Trophoblast cell (in vitro differentiated cells and primary cell): ENCODE measurements around the gene EMC7.
"Not testable (repeated sequence)": the region's sequence is repeated elsewhere in the genome, so short reads cannot be mapped to it uniquely, and the experiment has no call there.

Source experiments
- DNase-seq, 2 donors: peaks; one replicate each; pipeline ENCODE4 v3.0.0-alpha.2; 2016
- H2AFZ ChIP-seq: 2 replicates; pipeline ENCODE4 v1.6.1; 2013; ENCODE audit warnings: low read length, moderate library complexity, mild to moderate bottlenecking; ENCODE audit not compliant: insufficient read depth, poor library complexity
- H2AK5ac ChIP-seq: 2 replicates; pipeline ENCODE4 v1.6.1; 2013; ENCODE audit warnings: mild to moderate bottlenecking, low read length
- H2BK120ac ChIP-seq: 2 replicates; pipeline ENCODE4 v1.6.1; 2013; ENCODE audit warnings: low read length, mild to moderate bottlenecking, moderate library complexity; ENCODE audit not compliant: insufficient read depth, poor library complexity
- H2BK12ac ChIP-seq: 2 replicates; pipeline ENCODE4 v1.6.1; 2013; ENCODE audit warnings: mild to moderate bottlenecking, low read length, moderate library complexity
- H2BK5ac ChIP-seq: 2 replicates; pipeline ENCODE4 v1.6.1; 2013; ENCODE audit warnings: low read length, low read depth, moderate library complexity, mild to moderate bottlenecking; ENCODE audit not compliant: poor library complexity
- H3K14ac ChIP-seq: 2 replicates; pipeline ENCODE4 v1.6.1; 2013; ENCODE audit warnings: mild to moderate bottlenecking, low read length
- H3K18ac ChIP-seq: 2 replicates; pipeline ENCODE4 v1.6.1; 2013; ENCODE audit warnings: mild to moderate bottlenecking, low read length
- H3K23ac ChIP-seq: 2 replicates; pipeline ENCODE4 v1.6.1; 2013; ENCODE audit warnings: low read length
- H3K27ac ChIP-seq: 2 replicates; pipeline ENCODE4 v1.5.1; 2013; ENCODE audit warnings: low read depth, mild to moderate bottlenecking, inconsistent platforms, low read length, moderate library complexity
- H3K27me3 ChIP-seq: 2 replicates; pipeline ENCODE4 v1.6.1; 2013; ENCODE audit warnings: inconsistent platforms, mild to moderate bottlenecking, low read length, moderate library complexity; ENCODE audit not compliant: insufficient read depth
- H3K36me3 ChIP-seq, 2 experiments: 1 replicate in 1 of 2; 2 replicates in 1 of 2; pipeline ENCODE4 v1.6.1; 2013; ENCODE audit warnings: low read length in 2 of 2, mild to moderate bottlenecking in 2 of 2, moderate library complexity in 1 of 2; ENCODE audit not compliant: insufficient read depth in 2 of 2, control insufficient read depth in 1 of 2
- H3K4ac ChIP-seq: 2 replicates; pipeline ENCODE4 v1.6.1; 2013; ENCODE audit warnings: low read depth, mild to moderate bottlenecking, low read length, moderate library complexity
- H3K4me1 ChIP-seq, 2 experiments: 1 replicate in 1 of 2; 2 replicates in 1 of 2; pipeline ENCODE4 v1.6.1; 2013; ENCODE audit warnings: low read length in 2 of 2, mild to moderate bottlenecking in 2 of 2, moderate library complexity in 1 of 2; ENCODE audit not compliant: insufficient read depth in 2 of 2, control insufficient read depth in 1 of 2
- H3K4me2 ChIP-seq: 2 replicates; pipeline ENCODE4 v1.6.1; 2013; ENCODE audit warnings: inconsistent platforms, mild to moderate bottlenecking, low read length, moderate library complexity
- H3K4me3 ChIP-seq: 2 replicates; pipeline ENCODE4 v1.5.1; 2013; ENCODE audit warnings: mild to moderate bottlenecking, low read depth, low read length, inconsistent platforms
- H3K79me1 ChIP-seq: one replicate; pipeline ENCODE4 v1.6.1; 2013; ENCODE audit warnings: low read length
- H3K79me2 ChIP-seq: 2 replicates; pipeline ENCODE4 v1.6.1; 2013; ENCODE audit warnings: low read length, mild to moderate bottlenecking; ENCODE audit not compliant: control insufficient read depth, insufficient read depth, poor library complexity
- H3K9ac ChIP-seq: 2 replicates; pipeline ENCODE4 v1.6.1; 2013; ENCODE audit warnings: mild to moderate bottlenecking, low read length
- H3K9me3 ChIP-seq: 2 replicates; pipeline ENCODE4 v1.6.1; 2013; ENCODE audit warnings: low read depth, mild to moderate bottlenecking, control low read depth, inconsistent platforms, low read length; ENCODE audit not compliant: insufficient read depth
- H4K12ac ChIP-seq: 2 replicates; pipeline ENCODE4 v1.6.1; 2013; ENCODE audit warnings: low read depth, mild to moderate bottlenecking, low read length, moderate library complexity
- H4K8ac ChIP-seq: 2 replicates; pipeline ENCODE4 v1.6.1; 2013; ENCODE audit warnings: low read depth, mild to moderate bottlenecking, low read length, moderate library complexity
- H4K91ac ChIP-seq: one replicate; pipeline ENCODE4 v1.6.1; 2013; ENCODE audit warnings: low read depth, mild to moderate bottlenecking, low read length, moderate library complexity
- WGBS: extraction: QIAGEN DNeasy Blood & Tissue Kit; methylation state at CpG from one replicate; pipeline ENCODE4 v1.1.7; 2013; ENCODE audit warnings: missing lambda C conversion rate; ENCODE audit not compliant: insufficient read length, insufficient coverage; ENCODE audit errors: extremely low coverage; 5-methylcytosine and 5-hydroxymethylcytosine counted together

The EMC7 gene

DNA sequence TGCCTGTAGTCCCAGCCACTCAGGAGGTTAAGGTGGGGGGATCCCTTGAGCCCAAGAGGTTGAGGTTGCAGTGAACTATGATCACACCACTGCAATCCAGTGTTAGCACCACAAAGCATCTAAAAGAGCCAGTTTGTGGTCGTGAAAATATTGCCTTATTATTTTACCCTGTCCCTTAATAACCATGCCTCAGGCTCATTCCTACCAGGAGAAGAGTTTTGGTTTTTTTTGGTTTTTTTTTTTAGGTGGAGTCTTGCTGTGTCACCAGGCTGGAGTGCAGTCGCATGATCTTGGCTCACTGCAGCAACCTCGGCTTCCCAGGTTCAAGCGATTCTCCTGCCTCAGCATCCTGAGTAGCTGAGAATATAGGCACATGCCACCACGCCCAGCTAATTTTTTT, 44.8 kb downstream of the EMC7 start:
- no peak overlapping the region for H3K18ac ChIP-seq
- no peak overlapping the region for H4K8ac ChIP-seq
- H2BK5ac ChIP-seq, result no peak overlapping the region
- H2BK120ac ChIP-seq, result no peak overlapping the region
- H3K4me1 ChIP-seq, result no peaks in the 10 kb centered on the region
- no peak overlapping the region for H3K14ac ChIP-seq
- H3K36me3 ChIP-seq, result no peaks in the 10 kb centered on the region
- no peak overlapping the region for H3K9ac ChIP-seq
- peak; percentile 53 to 82 for DNase-seq
- H3K27me3 ChIP-seq, result no peaks in the 10 kb centered on the region
- H3K4me3 ChIP-seq, result no peak overlapping the region
- H3K4me2 ChIP-seq, result no peak overlapping the region
- no peak overlapping the region for H2BK12ac ChIP-seq
- no peak overlapping the region for H2AK5ac ChIP-seq
- H3K79me1 ChIP-seq, result no peaks in the 10 kb centered on the region
- H4K91ac ChIP-seq, result no peak overlapping the region
- no peaks in the 10 kb centered on the region for H3K79me2 ChIP-seq
- no peak overlapping the region for H2AFZ ChIP-seq
- WGBS, result no CpG with 5 or more reads among the region's 5 CpGs
- H3K9me3 ChIP-seq, result no peaks in the 10 kb centered on the region
- H4K12ac ChIP-seq, result no peak overlapping the region
- no peak overlapping the region for H3K23ac ChIP-seq
- no peak overlapping the region for H3K27ac ChIP-seq
- no peak overlapping the region for H3K4ac ChIP-seq

DNA sequence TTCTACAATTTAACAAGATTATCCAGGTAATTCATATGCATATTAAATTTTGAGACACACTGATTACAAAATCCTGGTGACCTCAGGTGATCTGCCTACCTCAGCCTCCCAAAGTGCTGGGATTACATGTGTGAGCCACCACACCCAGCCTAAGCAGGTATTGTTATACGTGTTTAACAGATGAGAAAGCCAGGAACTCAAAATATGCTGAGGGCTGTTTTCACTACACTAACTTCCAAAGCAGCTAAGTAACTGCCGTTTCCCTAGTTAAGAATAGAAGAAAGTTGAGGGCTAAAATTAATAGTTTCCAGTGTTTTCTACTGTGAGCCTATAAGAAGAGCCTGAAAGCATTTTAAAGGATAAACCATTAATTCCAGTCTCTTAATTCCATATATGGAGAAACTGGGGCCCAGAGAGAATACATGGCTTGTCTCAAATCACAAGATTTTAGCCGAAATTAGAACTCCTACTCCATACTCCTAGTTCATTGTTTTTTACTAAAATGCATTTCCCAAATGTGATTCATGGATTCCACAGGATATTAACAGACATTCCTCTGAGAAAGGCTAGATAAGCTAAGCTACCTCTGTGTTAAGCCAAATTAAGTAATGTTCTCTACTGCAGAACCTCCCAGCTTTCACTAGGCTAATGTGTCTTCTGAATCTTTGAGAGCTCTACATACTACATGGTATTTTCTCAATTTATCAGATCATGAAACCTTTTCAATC, 45.6 kb downstream of the EMC7 start:
- H4K8ac ChIP-seq, result no peak overlapping the region
- H2BK120ac ChIP-seq, result no peak overlapping the region
- H3K23ac ChIP-seq, result no peak overlapping the region
- H3K27me3 ChIP-seq, result no peaks in the 10 kb centered on the region
- no peak overlapping the region for H3K4ac ChIP-seq
- H3K4me2 ChIP-seq, result no peak overlapping the region
- H3K79me1 ChIP-seq, result no peaks in the 10 kb centered on the region
- H4K12ac ChIP-seq, result no peak overlapping the region
- no peaks in the 10 kb centered on the region for H3K9me3 ChIP-seq
- no peak overlapping the region for H2BK5ac ChIP-seq
- H3K79me2 ChIP-seq, result no peaks in the 10 kb centered on the region
- H3K9ac ChIP-seq, result no peak overlapping the region
- no peak overlapping the region for H3K27ac ChIP-seq
- no peak overlapping the region for H3K4me3 ChIP-seq
- no peaks in the 10 kb centered on the region for H3K36me3 ChIP-seq
- no peak overlapping the region for H3K18ac ChIP-seq
- DNase-seq, result peak; percentile 85 to 94
- H3K4me1 ChIP-seq, result no peaks in the 10 kb centered on the region
- no peak overlapping the region for H3K14ac ChIP-seq
- WGBS, result no CpG with 5 or more reads among the region's 3 CpGs
- no peak overlapping the region for H2BK12ac ChIP-seq
- H2AK5ac ChIP-seq, result no peak overlapping the region
- H4K91ac ChIP-seq, result no peak overlapping the region
- no peak overlapping the region for H2AFZ ChIP-seq

GRCh38 chr15:34054081-34054707, 47.5 kb downstream of the EMC7 start:
- Histone ChIP-seq H3K18ac (no peak overlapping the region), H2BK5ac (no peak overlapping the region), H3K9me3 (no peaks in the 10 kb centered on the region), H4K91ac (no peak overlapping the region), H3K36me3 (no peaks in the 10 kb centered on the region), H3K79me1 (no peaks in the 10 kb centered on the region), H3K23ac (no peak overlapping the region), H2AFZ (no peak overlapping the region), H3K4ac (no peak overlapping the region), H4K8ac (no peak overlapping the region), H3K9ac (no peak overlapping the region), H4K12ac (no peak overlapping the region), H2BK12ac (no peak overlapping the region), H3K4me2 (no peak overlapping the region), H3K27me3 (no peaks in the 10 kb centered on the region), H3K4me3 (no peak overlapping the region), H3K79me2 (no peaks in the 10 kb centered on the region), H3K27ac (no peak overlapping the region), H2BK120ac (no peak overlapping the region), H2AK5ac (no peak overlapping the region), H3K4me1 (no peaks in the 10 kb centered on the region), H3K14ac (no peak overlapping the region)
- WGBS, result no CpG with 5 or more reads among the region's 3 CpGs
- peak in 1 of 2 donors; percentile 61 for DNase-seq

GRCh38 chr15:34050385-34050784, 51.3 kb downstream of the EMC7 start:
- DNase-seq, H2AFZ ChIP-seq, H3K36me3 ChIP-seq, H3K4me3 ChIP-seq, H3K14ac ChIP-seq, H3K18ac ChIP-seq, H4K91ac ChIP-seq, H3K79me2 ChIP-seq, H3K27me3 ChIP-seq, H4K12ac ChIP-seq, H3K79me1 ChIP-seq, H3K27ac ChIP-seq, H2AK5ac ChIP-seq, H3K9ac ChIP-seq, H2BK12ac ChIP-seq, H3K9me3 ChIP-seq, H4K8ac ChIP-seq, H3K4ac ChIP-seq, H3K23ac ChIP-seq, H2BK120ac ChIP-seq, H2BK5ac ChIP-seq, H3K4me2 ChIP-seq: not testable (repeated sequence)
- WGBS, result no CpG with 5 or more reads among the region's 1 CpG
- peaks cover 10 to 16% of the 10 kb centered on the region in 2 experiments for H3K4me1 ChIP-seq
